ENCODE measurements around the gene ESX1.
A peak's percentile ranks its signal among the peaks of the same experiment; 100 is the strongest.
"Not testable (repeated sequence)": the region's sequence is repeated elsewhere in the genome, so short reads cannot be mapped to it uniquely, and the experiment has no call there.

ESX1 gene

GRCh38 chrX:104254442-104255115 lies at the start of gene ESX1:
ESX1 (minus strand) TSS chrX:104254933; CDS start chrX:104254849, 84 bp downstream.
- no peak for DNase-seq (ENCODE audit: low spot score)

GRCh38 chrX:104295636-104296035 lies 40.9 kb upstream of the ESX1 start:
- no peak for DNase-seq (ENCODE audit: low spot score)

- DNase-seq (ENCODE audit: low spot score), result peak; percentile 9
Measured at GRCh38 chrX:104288961-104289360, 34.2 kb upstream of the ESX1 start.

GRCh38 chrX:104288269-104288668 lies 33.5 kb upstream of the ESX1 start:
- DNase-seq (ENCODE audit: low spot score), result no peak

- DNase-seq (ENCODE audit: low spot score), result no peak
Measured at GRCh38 chrX:104285201-104285600, 30.5 kb upstream of the ESX1 start.

- no peak for DNase-seq (ENCODE audit: low spot score)
Measured at GRCh38 chrX:104284507-104284906, 29.8 kb upstream of the ESX1 start.

- DNase-seq (ENCODE audit: low spot score), result no peak
Measured at GRCh38 chrX:104282166-104282725, 27.5 kb upstream of the ESX1 start.

GRCh38 chrX:104281564-104281963 lies 26.8 kb upstream of the ESX1 start:
- DNase-seq (ENCODE audit: low spot score), result no peak

GRCh38 chrX:104280609-104281008 lies 25.9 kb upstream of the ESX1 start:
- DNase-seq (ENCODE audit: low spot score), result no peak

GRCh38 chrX:104270916-104271512 lies 16.3 kb upstream of the ESX1 start:
- DNase-seq (ENCODE audit: low spot score), result peak; percentile 38

- no peak for DNase-seq (ENCODE audit: low spot score)
Measured at GRCh38 chrX:104270212-104270611, 15.5 kb upstream of the ESX1 start.

- DNase-seq (ENCODE audit: low spot score), result no peak
Measured at GRCh38 chrX:104255465-104255864, 732 bp upstream of the ESX1 start.

- no peak for DNase-seq (ENCODE audit: low spot score)
Measured at GRCh38 chrX:104253567-104254441, 929 bp downstream of the ESX1 start.

GRCh38 chrX:104250470-104250869 lies 4.3 kb downstream of the ESX1 start:
- no peak for DNase-seq (ENCODE audit: low spot score)

GRCh38 chrX:104230060-104230459 lies 24.7 kb downstream of the ESX1 start:
- not testable (repeated sequence) for DNase-seq (ENCODE audit: low spot score)

- no peak for DNase-seq (ENCODE audit: low spot score)
Measured at GRCh38 chrX:104211187-104211586, 43.5 kb downstream of the ESX1 start.

GRCh38 chrX:104205548-104205947 lies 49.2 kb downstream of the ESX1 start:
- no peak for DNase-seq (ENCODE audit: low spot score)

Data from AG08395 (cell line).